Upper lobe of left lung (tissue), 4 donors: ENCODE data around the gene RAI1.

Experiments used
- CTCF ChIP-seq, 6 experiments: fragments of 450-650 bp in 4 of 6; fragments of 200-600 bp in 2 of 6; sonication (generic) in 2 of 6; IDR thresholded peaks; one replicate each; pipeline ENCODE4 v1.5.1; 2016 to 2019; ENCODE audit warnings: antibody characterized with exemption in 6 of 6
- POLR2A ChIP-seq, 4 donors: fragments of 450-650 bp; IDR thresholded peaks; one replicate each; pipeline ENCODE4 v1.5.1; 2016 to 2017; ENCODE audit warnings: antibody characterized with exemption in 4 of 4, mild to moderate bottlenecking in 2 of 4

DNA sequence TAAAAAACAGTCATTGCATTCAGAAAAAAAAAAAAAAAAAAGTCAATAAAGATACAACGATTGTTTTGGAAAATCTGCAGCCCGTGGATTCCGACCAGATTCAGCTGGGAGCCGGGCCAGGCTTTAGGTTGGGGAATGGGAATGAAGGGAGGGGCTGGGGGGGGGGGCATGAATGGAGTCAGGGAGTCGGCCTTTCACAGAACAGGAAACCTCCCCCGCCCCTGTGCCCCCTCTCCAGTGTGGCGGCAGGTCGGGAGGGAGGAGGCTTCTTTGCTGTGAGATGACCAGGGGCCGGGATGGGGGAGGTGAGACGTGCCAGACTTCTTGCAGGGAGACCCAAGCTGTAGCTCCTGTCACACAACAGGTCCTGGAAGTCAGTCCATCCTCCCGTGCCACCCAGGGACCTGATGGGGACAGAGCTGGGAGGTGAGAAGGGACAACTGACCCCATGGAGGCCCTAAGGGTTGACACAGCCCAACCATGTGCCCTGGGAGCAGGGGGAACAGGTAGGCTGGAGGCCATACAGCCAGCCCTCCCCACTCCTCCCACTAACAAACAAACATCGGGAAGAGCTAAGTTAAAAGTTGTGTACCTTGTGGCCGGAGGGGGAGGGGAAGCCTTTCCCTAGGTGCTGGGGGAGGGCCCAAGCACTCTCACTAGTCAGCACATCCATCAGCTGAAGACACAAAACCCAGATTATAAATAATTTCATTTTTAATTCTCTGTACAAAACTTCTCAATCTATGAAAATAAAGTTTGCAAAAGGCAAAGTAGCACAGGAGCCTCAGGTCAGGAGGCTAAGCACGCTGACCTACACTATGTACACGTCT lies 130.3 kb downstream of the RAI1 start:
- TF ChIP-seq POLR2A (IDR thresholded peaks at IDR 0.05) (no peak), CTCF (IDR thresholded peaks at IDR 0.05) (no peak)
